Measurements from ENCODE around the gene FSTL5.

The FSTL5 gene

DNA sequence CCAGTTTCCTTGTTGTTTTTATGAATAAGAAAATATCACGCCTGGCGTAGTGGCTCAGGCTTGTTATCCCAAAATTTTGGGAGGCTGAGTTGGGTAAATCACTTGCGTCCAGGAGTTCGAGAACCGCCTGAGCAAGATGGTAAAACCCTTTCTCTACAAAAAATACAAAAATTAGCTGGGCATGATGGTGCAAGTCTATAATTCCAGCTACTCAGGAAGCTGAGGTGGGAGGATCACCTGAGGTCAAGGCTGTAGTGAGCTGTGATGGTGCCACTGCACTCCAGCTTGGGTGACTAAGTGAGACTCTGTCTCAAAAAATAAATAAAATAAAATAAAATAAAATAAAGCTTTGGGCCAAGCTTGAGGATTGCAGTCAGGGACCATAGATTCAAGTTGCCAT, 827.2 kb downstream of the FSTL5 start:
- TF ChIP-seq CTCF (IDR thresholded peaks at IDR 0.05; ENCODE audit: low read depth, low read length), result no peak
- DNase-seq (ENCODE audit: extremely low read depth, low read depth), result no peak

DNA sequence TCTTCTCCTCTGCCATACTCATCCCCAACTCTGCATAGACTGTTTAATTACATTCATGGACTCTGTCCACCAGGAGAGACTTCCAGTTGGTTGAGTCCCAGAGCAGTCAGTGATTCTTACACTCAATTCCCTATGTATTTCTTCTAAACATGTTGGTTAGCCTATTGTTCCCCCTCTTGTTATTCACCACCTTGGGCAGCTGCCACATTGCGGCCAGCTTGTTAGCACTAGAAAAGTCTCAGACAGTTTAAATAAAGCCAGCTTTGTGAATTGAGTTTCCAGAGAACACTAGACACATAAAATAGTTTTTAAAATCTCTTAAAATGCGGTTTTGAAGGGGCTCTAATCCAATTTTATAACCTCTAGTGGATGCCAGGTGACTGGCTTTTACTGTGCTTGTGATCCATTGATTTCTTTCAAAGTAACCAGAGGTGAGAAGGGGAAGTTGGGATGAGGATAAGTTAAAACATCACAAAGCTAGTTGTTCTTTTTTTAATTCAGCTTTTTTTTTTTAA, 827.7 kb downstream of the FSTL5 start:
- no peak for TF ChIP-seq CTCF (IDR thresholded peaks at IDR 0.05; ENCODE audit: low read depth, low read length)
- no peak for DNase-seq (ENCODE audit: extremely low read depth, low read depth)
